ENCODE data around the gene FILIP1L. TPM values are rescaled to one million over a fixed set of nuclear protein-coding genes. Genes with fewer than 3 reads are reported as not detected.
A peak's percentile ranks its signal among the peaks of the same experiment; 100 is the strongest.

FILIP1L gene
- polyA plus RNA-seq, 1 of the 3 experiments (the other 2 are of a cell fraction) = 26.8 TPM

- no peaks in the 10 kb centered on the region for H3K27me3 ChIP-seq (ENCODE audit: insufficient read depth)
- no peaks in the 10 kb centered on the region for H3K9me2 ChIP-seq
- no peak overlapping the region for H2AFZ ChIP-seq (ENCODE audit: low read depth)
- no peaks in the 10 kb centered on the region for H3K36me3 ChIP-seq (replicated peaks in 1 of 2; ENCODE audit: control insufficient read depth in 1 of 2, insufficient read depth in 2 of 2, low read length in 1 of 2)
- DNase-seq = no peak
- H3F3A ChIP-seq (replicated peaks; ENCODE audit: insufficient read depth) = peaks cover 30% of the 10 kb centered on the region
- H3K79me2 ChIP-seq (ENCODE audit: insufficient read depth) = no peaks in the 10 kb centered on the region
- CTCF ChIA-PET = interaction anchor here (0.9 to 1.1 kb wide), 2 partner anchors 13 to 164 kb away, joined by 4 read pairs; no protein-coding TSS in a partner anchor
- no peak overlapping the region for H3K4me3 ChIP-seq (ENCODE audit: low read depth in 2 of 2, low read length in 1 of 2)
- H4K20me1 ChIP-seq (ENCODE audit: insufficient read depth) = no peaks in the 10 kb centered on the region
- peak overlapping the region; percentile 24; the same call in 1 of the 2 replicates for H3K9ac ChIP-seq
- POLR2A ChIA-PET = no interaction called here
- H3K4me1 ChIP-seq (ENCODE audit: control insufficient read depth in 1 of 2, insufficient read depth in 2 of 2, low read depth in 1 of 2, low read length in 1 of 2) = peaks cover 7 to 37% of the 10 kb centered on the region in 2 experiments
- WGBS (ENCODE audit: low lambda C conversion rate) = 49% methylated on average over 2 of the region's 2 CpGs
- H3K27ac ChIP-seq (ENCODE audit: low read depth in 2 of 2, low read length in 1 of 2) = peak overlapping the region; percentile 68; a peak in 3 of 4 replicates
- peak overlapping the region; percentile 53; the same call in 1 of the 2 replicates for H3K4me2 ChIP-seq
- no peaks in the 10 kb centered on the region for H3K9me3 ChIP-seq
- TF ChIP-seq, protein P1, sequence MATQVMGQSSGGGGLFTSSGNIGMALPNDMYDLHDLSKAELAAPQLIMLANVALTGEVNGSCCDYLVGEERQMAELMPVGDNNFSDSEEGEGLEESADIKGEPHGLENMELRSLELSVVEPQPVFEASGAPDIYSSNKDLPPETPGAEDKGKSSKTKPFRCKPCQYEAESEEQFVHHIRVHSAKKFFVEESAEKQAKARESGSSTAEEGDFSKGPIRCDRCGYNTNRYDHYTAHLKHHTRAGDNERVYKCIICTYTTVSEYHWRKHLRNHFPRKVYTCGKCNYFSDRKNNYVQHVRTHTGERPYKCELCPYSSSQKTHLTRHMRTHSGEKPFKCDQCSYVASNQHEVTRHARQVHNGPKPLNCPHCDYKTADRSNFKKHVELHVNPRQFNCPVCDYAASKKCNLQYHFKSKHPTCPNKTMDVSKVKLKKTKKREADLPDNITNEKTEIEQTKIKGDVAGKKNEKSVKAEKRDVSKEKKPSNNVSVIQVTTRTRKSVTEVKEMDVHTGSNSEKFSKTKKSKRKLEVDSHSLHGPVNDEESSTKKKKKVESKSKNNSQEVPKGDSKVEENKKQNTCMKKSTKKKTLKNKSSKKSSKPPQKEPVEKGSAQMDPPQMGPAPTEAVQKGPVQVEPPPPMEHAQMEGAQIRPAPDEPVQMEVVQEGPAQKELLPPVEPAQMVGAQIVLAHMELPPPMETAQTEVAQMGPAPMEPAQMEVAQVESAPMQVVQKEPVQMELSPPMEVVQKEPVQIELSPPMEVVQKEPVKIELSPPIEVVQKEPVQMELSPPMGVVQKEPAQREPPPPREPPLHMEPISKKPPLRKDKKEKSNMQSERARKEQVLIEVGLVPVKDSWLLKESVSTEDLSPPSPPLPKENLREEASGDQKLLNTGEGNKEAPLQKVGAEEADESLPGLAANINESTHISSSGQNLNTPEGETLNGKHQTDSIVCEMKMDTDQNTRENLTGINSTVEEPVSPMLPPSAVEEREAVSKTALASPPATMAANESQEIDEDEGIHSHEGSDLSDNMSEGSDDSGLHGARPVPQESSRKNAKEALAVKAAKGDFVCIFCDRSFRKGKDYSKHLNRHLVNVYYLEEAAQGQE (IDR thresholded peaks at IDR 0.05; ENCODE audit: low read depth, low read length) = no peak
- TF ChIP-seq TEAD4 (IDR thresholded peaks at IDR 0.05; ENCODE audit: borderline replicate concordance, insufficient read depth) = no peak
- peak; percentile 46 for TF ChIP-seq JUND (IDR thresholded peaks at IDR 0.05)
- TF ChIP-seq ELF1 (IDR thresholded peaks at IDR 0.05) = no peak
- no peak for TF ChIP-seq MXI1 (IDR thresholded peaks at IDR 0.05; ENCODE audit: low read depth, low read length)
- no peak for TF ChIP-seq EZH2phosphoT487 (IDR thresholded peaks at IDR 0.05; ENCODE audit: borderline replicate concordance, low read depth)
- TF ChIP-seq FOXJ3 (CRISPR knock-in tag; IDR thresholded peaks at IDR 0.05) = no peak
- TF ChIP-seq SMC3 (IDR thresholded peaks at IDR 0.05; ENCODE audit: low read depth, low read length) = 0 out of 2 replicates have a peak, but pooled peaks have one; percentile 6
- TF ChIP-seq CHD2 (IDR thresholded peaks at IDR 0.05; ENCODE audit: low read length, partially characterized antibody) = no peak
- TF ChIP-seq, protein P2, sequence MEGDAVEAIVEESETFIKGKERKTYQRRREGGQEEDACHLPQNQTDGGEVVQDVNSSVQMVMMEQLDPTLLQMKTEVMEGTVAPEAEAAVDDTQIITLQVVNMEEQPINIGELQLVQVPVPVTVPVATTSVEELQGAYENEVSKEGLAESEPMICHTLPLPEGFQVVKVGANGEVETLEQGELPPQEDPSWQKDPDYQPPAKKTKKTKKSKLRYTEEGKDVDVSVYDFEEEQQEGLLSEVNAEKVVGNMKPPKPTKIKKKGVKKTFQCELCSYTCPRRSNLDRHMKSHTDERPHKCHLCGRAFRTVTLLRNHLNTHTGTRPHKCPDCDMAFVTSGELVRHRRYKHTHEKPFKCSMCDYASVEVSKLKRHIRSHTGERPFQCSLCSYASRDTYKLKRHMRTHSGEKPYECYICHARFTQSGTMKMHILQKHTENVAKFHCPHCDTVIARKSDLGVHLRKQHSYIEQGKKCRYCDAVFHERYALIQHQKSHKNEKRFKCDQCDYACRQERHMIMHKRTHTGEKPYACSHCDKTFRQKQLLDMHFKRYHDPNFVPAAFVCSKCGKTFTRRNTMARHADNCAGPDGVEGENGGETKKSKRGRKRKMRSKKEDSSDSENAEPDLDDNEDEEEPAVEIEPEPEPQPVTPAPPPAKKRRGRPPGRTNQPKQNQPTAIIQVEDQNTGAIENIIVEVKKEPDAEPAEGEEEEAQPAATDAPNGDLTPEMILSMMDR (IDR thresholded peaks at IDR 0.05) = peak; percentile 49
- no peak for TF ChIP-seq RXRA (IDR thresholded peaks at IDR 0.05; ENCODE audit: borderline replicate concordance, low read depth)
- TF ChIP-seq, protein P3, sequence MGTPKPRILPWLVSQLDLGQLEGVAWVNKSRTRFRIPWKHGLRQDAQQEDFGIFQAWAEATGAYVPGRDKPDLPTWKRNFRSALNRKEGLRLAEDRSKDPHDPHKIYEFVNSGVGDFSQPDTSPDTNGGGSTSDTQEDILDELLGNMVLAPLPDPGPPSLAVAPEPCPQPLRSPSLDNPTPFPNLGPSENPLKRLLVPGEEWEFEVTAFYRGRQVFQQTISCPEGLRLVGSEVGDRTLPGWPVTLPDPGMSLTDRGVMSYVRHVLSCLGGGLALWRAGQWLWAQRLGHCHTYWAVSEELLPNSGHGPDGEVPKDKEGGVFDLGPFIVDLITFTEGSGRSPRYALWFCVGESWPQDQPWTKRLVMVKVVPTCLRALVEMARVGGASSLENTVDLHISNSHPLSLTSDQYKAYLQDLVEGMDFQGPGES (IDR thresholded peaks at IDR 0.05; ENCODE audit: low read depth, low read length) = no peak
- 0 out of 2 replicates have a peak, but pooled peaks have one; percentile 19 for TF ChIP-seq RCOR1 (IDR thresholded peaks at IDR 0.05; ENCODE audit: low read length)
- no peak for TF ChIP-seq MEF2A (IDR thresholded peaks at IDR 0.05; ENCODE audit: borderline replicate concordance, low read depth)
- peak; percentile 27 to 64; a peak in 1 of 4 replicates for TF ChIP-seq EP300 (IDR thresholded peaks at IDR 0.05; ENCODE audit: borderline replicate concordance in 1 of 2, low read depth in 1 of 2, low read length in 1 of 2)
- no peak for TF ChIP-seq GABPA (IDR thresholded peaks at IDR 0.05; ENCODE audit: low read depth)
- no peak for TF ChIP-seq USF2 (IDR thresholded peaks at IDR 0.05; ENCODE audit: borderline replicate concordance, low read depth, low read length)
- TF ChIP-seq, protein P4, sequence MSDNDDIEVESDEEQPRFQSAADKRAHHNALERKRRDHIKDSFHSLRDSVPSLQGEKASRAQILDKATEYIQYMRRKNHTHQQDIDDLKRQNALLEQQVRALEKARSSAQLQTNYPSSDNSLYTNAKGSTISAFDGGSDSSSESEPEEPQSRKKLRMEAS (IDR thresholded peaks at IDR 0.05; ENCODE audit: low read depth) = no peak
- no peak for TF ChIP-seq YY1 (IDR thresholded peaks at IDR 0.05; ENCODE audit: low read depth)
- no peak for TF ChIP-seq NRF1 (IDR thresholded peaks at IDR 0.05; ENCODE audit: low read depth, low read length)
- TF ChIP-seq, protein P5, sequence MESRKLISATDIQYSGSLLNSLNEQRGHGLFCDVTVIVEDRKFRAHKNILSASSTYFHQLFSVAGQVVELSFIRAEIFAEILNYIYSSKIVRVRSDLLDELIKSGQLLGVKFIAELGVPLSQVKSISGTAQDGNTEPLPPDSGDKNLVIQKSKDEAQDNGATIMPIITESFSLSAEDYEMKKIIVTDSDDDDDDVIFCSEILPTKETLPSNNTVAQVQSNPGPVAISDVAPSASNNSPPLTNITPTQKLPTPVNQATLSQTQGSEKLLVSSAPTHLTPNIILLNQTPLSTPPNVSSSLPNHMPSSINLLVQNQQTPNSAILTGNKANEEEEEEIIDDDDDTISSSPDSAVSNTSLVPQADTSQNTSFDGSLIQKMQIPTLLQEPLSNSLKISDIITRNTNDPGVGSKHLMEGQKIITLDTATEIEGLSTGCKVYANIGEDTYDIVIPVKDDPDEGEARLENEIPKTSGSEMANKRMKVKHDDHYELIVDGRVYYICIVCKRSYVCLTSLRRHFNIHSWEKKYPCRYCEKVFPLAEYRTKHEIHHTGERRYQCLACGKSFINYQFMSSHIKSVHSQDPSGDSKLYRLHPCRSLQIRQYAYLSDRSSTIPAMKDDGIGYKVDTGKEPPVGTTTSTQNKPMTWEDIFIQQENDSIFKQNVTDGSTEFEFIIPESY (IDR thresholded peaks at IDR 0.05; ENCODE audit: borderline replicate concordance, low read depth) = no peak
- no peak for TF ChIP-seq FOXM1 (IDR thresholded peaks at IDR 0.05; ENCODE audit: low read depth)
- TF ChIP-seq RAD21 (IDR thresholded peaks at IDR 0.05; ENCODE audit: low read length) = peak; percentile 35; the same call in 1 of the 2 replicates
Measured at GRCh38 chr3:100006570-100007271, 107.6 kb downstream of the FILIP1L start.

Data from SK-N-SH (cell line).